Esophagus muscularis mucosa (tissue), 4 donors: ENCODE results near the gene ST3GAL3.

Source experiments
- CTCF ChIP-seq, 3 experiments: fragments of 200-600 bp in 2 of 3; fragments of 450-650 bp in 1 of 3; sonication (generic) in 2 of 3; IDR thresholded peaks; one replicate each; pipeline ENCODE4 v1.5.1; 2017 to 2019; ENCODE audit warnings: antibody characterized with exemption in 3 of 3, mild to moderate bottlenecking in 2 of 3, moderate library complexity in 1 of 3
- EP300 ChIP-seq: sonication (generic); formaldehyde crosslinking; IDR thresholded peaks from one replicate; pipeline ENCODE4 v1.6.1; 2017; ENCODE audit warnings: antibody characterized with exemption
- POLR2AphosphoS5 ChIP-seq, 2 donors: sonication (generic); formaldehyde crosslinking; IDR thresholded peaks; one replicate each; pipeline ENCODE4 v1.6.1; 2017; ENCODE audit warnings: antibody characterized with exemption in 2 of 2

GRCh38 chr1:43934101-43934985, 227.0 kb downstream of the ST3GAL3 start:
- TF ChIP-seq CTCF (IDR thresholded peaks at IDR 0.05) (peak; percentile 89 to 92 (median 90)), EP300 (no peak), POLR2AphosphoS5 (IDR thresholded peaks at IDR 0.05) (no peak)
